Astrocyte (in vitro differentiated cells and primary cell): ENCODE measurements around the gene CD300A.

ENCODE experiments used
- EZH2 ChIP-seq: IDR thresholded peaks from 2 replicates; pipeline ENCODE4 v1.6.1; 2012; ENCODE audit warnings: mild to moderate bottlenecking, low read length, inconsistent platforms; ENCODE audit not compliant: insufficient read depth
- TF ChIP-seq, protein P1 (sequence below): IDR thresholded peaks from 2 replicates; pipeline ENCODE4 v1.5.1; 2011; ENCODE audit warnings: low read depth, mild to moderate bottlenecking, inconsistent platforms, low read length, moderate library complexity; ENCODE audit not compliant: insufficient read depth

DNA sequence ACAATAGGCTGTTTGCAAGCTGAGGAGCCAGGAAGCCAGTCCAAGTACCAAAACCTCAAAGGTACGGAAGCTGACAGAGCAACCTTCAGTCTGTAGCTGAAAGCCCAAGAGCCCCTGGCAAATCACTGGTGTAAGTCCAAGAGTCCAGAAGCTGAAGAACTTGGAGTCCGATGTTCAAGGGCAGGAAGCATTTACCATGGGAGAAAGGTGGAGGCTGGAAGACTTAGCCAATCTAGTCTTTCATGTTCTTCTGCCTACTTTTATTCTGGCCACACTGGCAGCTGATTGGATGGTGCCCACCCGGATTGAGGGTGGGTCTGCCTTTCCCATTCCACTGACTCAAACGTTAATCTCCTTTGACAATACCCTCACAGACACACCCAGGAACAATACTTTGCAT is 49.5 kb downstream of the CD300A start:
- TF ChIP-seq, protein P1, sequence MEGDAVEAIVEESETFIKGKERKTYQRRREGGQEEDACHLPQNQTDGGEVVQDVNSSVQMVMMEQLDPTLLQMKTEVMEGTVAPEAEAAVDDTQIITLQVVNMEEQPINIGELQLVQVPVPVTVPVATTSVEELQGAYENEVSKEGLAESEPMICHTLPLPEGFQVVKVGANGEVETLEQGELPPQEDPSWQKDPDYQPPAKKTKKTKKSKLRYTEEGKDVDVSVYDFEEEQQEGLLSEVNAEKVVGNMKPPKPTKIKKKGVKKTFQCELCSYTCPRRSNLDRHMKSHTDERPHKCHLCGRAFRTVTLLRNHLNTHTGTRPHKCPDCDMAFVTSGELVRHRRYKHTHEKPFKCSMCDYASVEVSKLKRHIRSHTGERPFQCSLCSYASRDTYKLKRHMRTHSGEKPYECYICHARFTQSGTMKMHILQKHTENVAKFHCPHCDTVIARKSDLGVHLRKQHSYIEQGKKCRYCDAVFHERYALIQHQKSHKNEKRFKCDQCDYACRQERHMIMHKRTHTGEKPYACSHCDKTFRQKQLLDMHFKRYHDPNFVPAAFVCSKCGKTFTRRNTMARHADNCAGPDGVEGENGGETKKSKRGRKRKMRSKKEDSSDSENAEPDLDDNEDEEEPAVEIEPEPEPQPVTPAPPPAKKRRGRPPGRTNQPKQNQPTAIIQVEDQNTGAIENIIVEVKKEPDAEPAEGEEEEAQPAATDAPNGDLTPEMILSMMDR = no peak
- no peak for TF ChIP-seq EZH2
